Lung (tissue), 12 donors: Measurements from ENCODE around the gene ABL2. TPM values are rescaled to one million over a fixed set of nuclear protein-coding genes. Genes with fewer than 3 reads are reported as not detected.

Source experiments
- ATAC-seq: fragments of 200-7000 bp; cut with Tn5 transposase; one replicate; pipeline ENCODE4 v1.9.1; 2020; ENCODE audit warnings: moderate number of reproducible peaks; ENCODE audit not compliant: insufficient read depth, low FRiP score
- DNase-seq, 3 donors: peaks; one replicate each; pipeline ENCODE4 v3.0.0-alpha.2; 2013 to 2017
- H3K27ac ChIP-seq, 2 donors: one replicate each; pipeline ENCODE4 v1.5.1; 2013; ENCODE audit warnings: mild to moderate bottlenecking in 2 of 2, moderate library complexity in 2 of 2, control low read depth in 1 of 2, inconsistent platforms in 1 of 2, low read depth in 1 of 2, low read length in 1 of 2
- H3K27me3 ChIP-seq, 3 donors: one replicate each; pipeline ENCODE4 v1.5.1; 2013; ENCODE audit warnings: low read length in 2 of 3; ENCODE audit not compliant: control insufficient read depth in 3 of 3, insufficient read depth in 3 of 3
- H3K36me3 ChIP-seq, 4 donors: one replicate each; pipeline ENCODE4 v1.5.1; 2013; ENCODE audit warnings: low read length in 4 of 4, mild to moderate bottlenecking in 1 of 4, moderate library complexity in 1 of 4; ENCODE audit not compliant: control insufficient read depth in 4 of 4, insufficient read depth in 4 of 4
- H3K4me1 ChIP-seq, 5 donors: one replicate each; pipeline ENCODE4 v1.5.1; 2013; ENCODE audit warnings: low read length in 5 of 5, mild to moderate bottlenecking in 2 of 5, moderate library complexity in 1 of 5; ENCODE audit not compliant: control insufficient read depth in 5 of 5, insufficient read depth in 5 of 5
- H3K4me3 ChIP-seq: one replicate; pipeline ENCODE4 v1.5.1; 2013; ENCODE audit warnings: mild to moderate bottlenecking, control low read depth, moderate library complexity
- H3K9ac ChIP-seq, 2 donors: one replicate each; pipeline ENCODE4 v1.5.1; 2013; ENCODE audit warnings: low read length in 2 of 2, control low read depth in 1 of 2; ENCODE audit not compliant: insufficient read depth in 1 of 2
- H3K9me3 ChIP-seq, 4 donors: one replicate each; pipeline ENCODE4 v1.5.1; 2013; ENCODE audit warnings: low read length in 3 of 4, mild to moderate bottlenecking in 1 of 4, moderate library complexity in 1 of 4; ENCODE audit not compliant: control insufficient read depth in 4 of 4, insufficient read depth in 3 of 4
- CTCF ChIP-seq: IDR thresholded peaks from 2 replicates; pipeline ENCODE4 v1.5.1; 2012; ENCODE audit warnings: mild to moderate bottlenecking; ENCODE audit errors: control extremely low read depth, extremely low read depth
- WGBS, 2 donors: extraction: QIAGEN DNeasy Blood & Tissue Kit; methylation state at CpG; one replicate each; pipeline ENCODE4 v1.1.7; 2013; 5-methylcytosine and 5-hydroxymethylcytosine counted together
- polyA plus RNA-seq, 2 donors: library from polyadenylated mRNA; stranded (reverse); fragments of 200-250 nt; gene quantifications; one replicate each; pipeline ENCODE4 v1.2.1, GENCODE V29; 2013
- total RNA-seq, 2 donors: library from RNA; depleted of rRNA in 1 of 2; stranded (reverse); fragments of >200 nt in 1 of 2; gene quantifications; one replicate each; pipeline ENCODE4 v1.2.1, GENCODE V29; 2014 to 2021
- donor health status: control.
- donor health status: control.
- donor health status: Bipolar disorder and iron deficiency.
- donor health status: healthy.
- donor health status: DM: yes; HTN: yes; CAD: no.

ABL2 gene
- total and polyA plus RNA-seq, 4 donors: 3.3 to 27.8 (median 16.4) TPM

- no peak for ATAC-seq
- H3K4me3 ChIP-seq: no peak overlapping the region
- H3K27ac ChIP-seq: peak overlapping the region in 1 of 2 donors; percentile 50
- H3K27me3 ChIP-seq: no peaks in the 10 kb centered on the region
- H3K9me3 ChIP-seq: no peaks in the 10 kb centered on the region
- no peak for DNase-seq
- peaks cover 0 to 6% (median 5%) of the 10 kb centered on the region in 4 donors for H3K36me3 ChIP-seq
- WGBS, 2 donors: 75 to 87% methylated on average over 8 of the region's 8 CpGs
- H3K4me1 ChIP-seq: peaks cover 0 to 3% (median 2%) of the 10 kb centered on the region in 5 donors
- TF ChIP-seq CTCF: no peak
- no peak overlapping the region for H3K9ac ChIP-seq
Measured at GRCh38 chr1:179126338-179127060, 103.0 kb downstream of the ABL2 start.

GRCh38 chr1:179124873-179125272 is 104.6 kb downstream of the ABL2 start:
- Histone ChIP-seq H3K27me3 (no peaks in the 10 kb centered on the region), H3K9ac (no peak overlapping the region), H3K4me3 (no peak overlapping the region), H3K4me1 (peaks cover 0 to 3% (median 2%) of the 10 kb centered on the region in 5 donors), H3K9me3 (no peaks in the 10 kb centered on the region), H3K27ac (no peak overlapping the region), H3K36me3 (peaks cover 2 to 9% (median 8%) of the 10 kb centered on the region in 4 donors)
- 85 to 86% methylated on average over 1 of the region's 1 CpG for WGBS, 2 donors
- no peak for DNase-seq
- TF ChIP-seq CTCF: no peak
- ATAC-seq: no peak

GRCh38 chr1:179121159-179121938 is 108.1 kb downstream of the ABL2 start:
- Histone ChIP-seq H3K27me3 (no peaks in the 10 kb centered on the region), H3K4me1 (peaks cover 0 to 2% (median 0%) of the 10 kb centered on the region in 5 donors), H3K9ac (no peak overlapping the region), H3K36me3 (peaks cover 2 to 20% (median 13%) of the 10 kb centered on the region in 4 donors), H3K9me3 (no peaks in the 10 kb centered on the region), H3K4me3 (no peak overlapping the region), H3K27ac (no peak overlapping the region)
- WGBS, 2 donors: 86% methylated on average over 7 of the region's 7 CpGs
- DNase-seq (peak; percentile 40 to 70 (median 67)), ATAC-seq (no peak)
- TF ChIP-seq CTCF: peak; percentile 17
